C4-2B (cell line): Measurements from ENCODE around the gene RANBP17.
"Not testable (repeated sequence)": the region's sequence is repeated elsewhere in the genome, so short reads cannot be mapped to it uniquely, and the experiment has no call there.

ENCODE experiments used
- H3K27ac ChIP-seq: fragments of 450-650 bp; 2 replicates; pipeline ENCODE4 v1.5.1; 2017
- CTCF ChIP-seq: fragments of 450-650 bp; conservative IDR thresholded peaks from 2 replicates; pipeline ENCODE4 v1.5.1; 2017; ENCODE audit warnings: mild to moderate bottlenecking
- ZFX ChIP-seq: fragments of 450-650 bp; IDR thresholded peaks from 2 replicates; pipeline ENCODE4 v1.6.1; 2017

Gene RANBP17

GRCh38 chr5:171166766-171167165 is 304.9 kb downstream of the RANBP17 start:
- TF ChIP-seq CTCF (no peak), ZFX (no peak)
- H3K27ac ChIP-seq: no peak overlapping the region

- H3K27ac ChIP-seq: no peak overlapping the region
- TF ChIP-seq ZFX (no peak), CTCF (no peak)
Measured at GRCh38 chr5:171168171-171168570, 306.4 kb downstream of the RANBP17 start.

- not testable (repeated sequence) for H3K27ac ChIP-seq
Measured at GRCh38 chr5:171174960-171175359, 313.1 kb downstream of the RANBP17 start.

- no peak for TF ChIP-seq CTCF
- TF ChIP-seq ZFX: no peak
- H3K27ac ChIP-seq: no peak overlapping the region
Measured at GRCh38 chr5:171175746-171176145, 313.9 kb downstream of the RANBP17 start.

GRCh38 chr5:171178190-171178589 is 316.4 kb downstream of the RANBP17 start:
- not testable (repeated sequence) for H3K27ac ChIP-seq

GRCh38 chr5:171188016-171188415 is 326.2 kb downstream of the RANBP17 start:
- H3K27ac ChIP-seq: no peak overlapping the region
- TF ChIP-seq CTCF (no peak), ZFX (no peak)

- H3K27ac ChIP-seq: no peak overlapping the region
- TF ChIP-seq CTCF: no peak
- TF ChIP-seq ZFX: no peak
Measured at GRCh38 chr5:171189442-171189841, 327.6 kb downstream of the RANBP17 start.

GRCh38 chr5:171192111-171192510 is 330.3 kb downstream of the RANBP17 start:
- no peak overlapping the region for H3K27ac ChIP-seq
- TF ChIP-seq ZFX (no peak), CTCF (no peak)

- TF ChIP-seq ZFX: no peak
- TF ChIP-seq CTCF: no peak
- H3K27ac ChIP-seq: no peak overlapping the region
Measured at GRCh38 chr5:171201310-171201709, 339.5 kb downstream of the RANBP17 start.
